C4-2B (cell line): ENCODE data around the gene BOLA1.

Source experiments
- H3K27ac ChIP-seq: fragments of 450-650 bp; 2 replicates; pipeline ENCODE4 v1.5.1; 2017
- ZFX ChIP-seq: fragments of 450-650 bp; IDR thresholded peaks from 2 replicates; pipeline ENCODE4 v1.6.1; 2017
- TF ChIP-seq, protein P1 (sequence below): fragments of 450-650 bp; conservative IDR thresholded peaks from 2 replicates; pipeline ENCODE4 v1.5.1; 2017; ENCODE audit warnings: mild to moderate bottlenecking

BOLA1 gene

GRCh38 chr1:149933208-149933607 is 33.8 kb downstream of the BOLA1 start:
- H3K27ac ChIP-seq: no peak overlapping the region
- TF ChIP-seq, protein P1, sequence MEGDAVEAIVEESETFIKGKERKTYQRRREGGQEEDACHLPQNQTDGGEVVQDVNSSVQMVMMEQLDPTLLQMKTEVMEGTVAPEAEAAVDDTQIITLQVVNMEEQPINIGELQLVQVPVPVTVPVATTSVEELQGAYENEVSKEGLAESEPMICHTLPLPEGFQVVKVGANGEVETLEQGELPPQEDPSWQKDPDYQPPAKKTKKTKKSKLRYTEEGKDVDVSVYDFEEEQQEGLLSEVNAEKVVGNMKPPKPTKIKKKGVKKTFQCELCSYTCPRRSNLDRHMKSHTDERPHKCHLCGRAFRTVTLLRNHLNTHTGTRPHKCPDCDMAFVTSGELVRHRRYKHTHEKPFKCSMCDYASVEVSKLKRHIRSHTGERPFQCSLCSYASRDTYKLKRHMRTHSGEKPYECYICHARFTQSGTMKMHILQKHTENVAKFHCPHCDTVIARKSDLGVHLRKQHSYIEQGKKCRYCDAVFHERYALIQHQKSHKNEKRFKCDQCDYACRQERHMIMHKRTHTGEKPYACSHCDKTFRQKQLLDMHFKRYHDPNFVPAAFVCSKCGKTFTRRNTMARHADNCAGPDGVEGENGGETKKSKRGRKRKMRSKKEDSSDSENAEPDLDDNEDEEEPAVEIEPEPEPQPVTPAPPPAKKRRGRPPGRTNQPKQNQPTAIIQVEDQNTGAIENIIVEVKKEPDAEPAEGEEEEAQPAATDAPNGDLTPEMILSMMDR: no peak
- no peak for TF ChIP-seq ZFX

- no peak overlapping the region for H3K27ac ChIP-seq
- TF ChIP-seq, protein P1: no peak
- no peak for TF ChIP-seq ZFX
These were observed 35.0 kb downstream of the BOLA1 start for GRCh38 chr1:149934356-149934755.

GRCh38 chr1:149936170-149936991 is 37.0 kb downstream of the BOLA1 start, which contains the start of gene MTMR11:
Gene MTMR11 (minus strand): TSS chr1:149936879. CDS start chr1:149936647, 232 bp downstream.
- H3K27ac ChIP-seq: no peak within 1 kb of the TSS
- TF ChIP-seq, protein P1: no peak
- TF ChIP-seq ZFX: no peak

DNA sequence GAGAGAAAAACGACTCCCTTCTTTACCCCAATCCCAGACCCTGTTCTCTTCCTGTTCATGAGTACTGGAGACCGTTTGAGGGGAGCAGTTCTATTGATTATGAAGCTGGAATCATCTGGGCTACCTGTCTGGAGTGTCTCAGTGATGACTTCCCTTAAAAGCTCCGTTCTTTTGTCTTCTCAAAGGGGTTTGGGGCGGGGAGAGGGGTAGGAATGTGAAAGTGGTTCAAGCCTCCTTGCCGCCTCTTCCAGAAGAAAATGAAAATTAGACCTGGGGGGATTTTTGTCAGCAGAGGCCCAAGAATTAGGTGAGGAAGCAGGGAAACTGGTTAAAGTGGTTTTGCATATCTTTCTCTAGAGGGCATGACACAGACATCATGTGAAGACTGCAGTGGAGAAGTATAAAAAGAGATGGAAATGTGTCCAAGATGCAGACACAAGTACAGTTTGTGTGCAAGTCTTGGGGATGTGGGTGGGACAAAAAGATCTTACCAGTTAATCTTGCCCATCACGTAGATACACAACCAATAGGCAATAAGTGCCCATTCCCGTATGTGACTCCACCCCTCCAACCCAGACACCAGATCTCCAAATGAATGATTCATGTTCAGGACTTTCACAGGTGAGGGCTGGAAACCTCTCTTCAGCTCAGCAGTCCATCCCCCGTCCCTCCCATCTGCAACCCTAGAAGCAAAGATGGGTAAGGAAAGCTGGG is 37.8 kb downstream of the BOLA1 start:
- no peak overlapping the region for H3K27ac ChIP-seq
- TF ChIP-seq ZFX: no peak
- TF ChIP-seq, protein P1: no peak

GRCh38 chr1:149937759-149938158 is 38.4 kb downstream of the BOLA1 start:
- H3K27ac ChIP-seq: no peak overlapping the region
- TF ChIP-seq, protein P1: no peak
- no peak for TF ChIP-seq ZFX

DNA sequence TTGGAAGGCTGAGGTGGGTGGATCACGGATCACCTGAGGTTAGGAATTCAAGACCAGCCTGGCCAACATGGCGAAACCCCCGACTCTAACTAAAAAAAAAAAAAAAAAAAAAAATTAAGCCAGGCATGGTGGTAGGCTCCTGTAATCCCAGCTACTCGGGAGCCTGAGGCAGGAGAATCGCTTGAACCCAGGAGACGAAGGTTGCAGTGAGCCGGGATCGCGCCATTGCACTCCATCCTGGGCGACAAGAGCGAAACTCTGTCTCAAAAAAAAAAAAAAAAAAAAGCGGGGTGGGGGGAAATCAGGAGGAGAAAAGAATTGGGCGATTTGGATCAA is 39.3 kb downstream of the BOLA1 start:
- peak overlapping the region; percentile 45 for H3K27ac ChIP-seq

GRCh38 chr1:149940427-149940826 is 41.1 kb downstream of the BOLA1 start:
- TF ChIP-seq, protein P1: no peak
- TF ChIP-seq ZFX: no peak
- H3K27ac ChIP-seq: no peak overlapping the region
